Sigmoid colon (tissue), 4 donors: Measurements from ENCODE around the gene MEF2B.

Source experiments
- CTCF ChIP-seq, 4 experiments: fragments of 450-650 bp in 3 of 4; fragments of 200-600 bp in 1 of 4; IDR thresholded peaks; one replicate each; pipeline ENCODE4 v1.5.1; 2016 to 2019; ENCODE audit warnings: antibody characterized with exemption in 4 of 4, mild to moderate bottlenecking in 3 of 4, moderate library complexity in 2 of 4
- EP300 ChIP-seq, 4 donors: sonication (generic); formaldehyde crosslinking; IDR thresholded peaks; one replicate each; pipeline ENCODE4 v1.6.1; 2017; ENCODE audit warnings: antibody characterized with exemption in 4 of 4
- POLR2A ChIP-seq, 2 donors: fragments of 450-650 bp; IDR thresholded peaks; one replicate each; pipeline ENCODE4 v1.6.1; 2016; ENCODE audit warnings: antibody characterized with exemption in 2 of 2, mild to moderate bottlenecking in 2 of 2, moderate library complexity in 2 of 2
- POLR2AphosphoS5 ChIP-seq, 4 donors: sonication (generic); formaldehyde crosslinking; IDR thresholded peaks; one replicate each; pipeline ENCODE4 v1.6.1; 2017; ENCODE audit warnings: antibody characterized with exemption in 4 of 4

GRCh38 chr19:19217099-19217498, 47.0 kb upstream of the MEF2B start:
- TF ChIP-seq CTCF (IDR thresholded peaks at IDR 0.05) (no peak), POLR2AphosphoS5 (IDR thresholded peaks at IDR 0.05) (no peak), POLR2A (IDR thresholded peaks at IDR 0.05) (no peak), EP300 (IDR thresholded peaks at IDR 0.05) (no peak)
